AG04450 (cell line): ENCODE data around the gene TSKS. TPM values are rescaled to one million over a fixed set of nuclear protein-coding genes. Genes with fewer than 3 reads are reported as not detected.

Experiments used
- CTCF ChIA-PET: fragments of 300-600, 350-600 bp; formaldehyde crosslinking; extraction: SDS; loops from one replicate; lab custom pipeline; 2022; ENCODE audit warnings: antibody characterized with exemption, inconsistent platforms; lab: Charles Lee
- POLR2A ChIA-PET: fragments of 350-600 bp; formaldehyde crosslinking; extraction: SDS; loops from one replicate; lab custom pipeline; 2021; ENCODE audit warnings: antibody characterized with exemption, inconsistent platforms; lab: Yijun Ruan, JAX
- DNase-seq: peaks from one replicate; pipeline ENCODE4 v3.0.0-alpha.2; 2011; ENCODE audit warnings: low read depth, low spot score
- H3K27ac ChIP-seq: one replicate; pipeline ENCODE4 v1.5.1; 2012; ENCODE audit warnings: low read depth, low read length, control low read depth
- H3K27me3 ChIP-seq: one replicate; pipeline ENCODE4 v1.6.0; 2012; ENCODE audit warnings: low read length; ENCODE audit not compliant: control insufficient read depth, insufficient read depth
- H3K4me3 ChIP-seq: 2 replicates; pipeline ENCODE4 v1.5.1; 2011; ENCODE audit warnings: mild to moderate bottlenecking, low read depth, low read length, control low read depth
- H3K9me3 ChIP-seq: 2 replicates; pipeline ENCODE4 v1.5.1; 2012; ENCODE audit warnings: low read length; ENCODE audit not compliant: control insufficient read depth, insufficient read depth
- polyA plus RNA-seq: library from polyadenylated mRNA; depleted of rRNA; stranded (reverse); fragments of >200 nt; gene quantifications from 2 replicates; pipeline ENCODE4 v1.2.3, GENCODE V29; 2011
- TF ChIP-seq, protein P1 (sequence below): IDR thresholded peaks from 2 replicates; pipeline ENCODE4 v1.5.1; 2011; ENCODE audit warnings: low read depth, low read length, control low read depth, inconsistent platforms

TSKS gene
- polyA plus RNA-seq, 1 experiment = not detected

DNA sequence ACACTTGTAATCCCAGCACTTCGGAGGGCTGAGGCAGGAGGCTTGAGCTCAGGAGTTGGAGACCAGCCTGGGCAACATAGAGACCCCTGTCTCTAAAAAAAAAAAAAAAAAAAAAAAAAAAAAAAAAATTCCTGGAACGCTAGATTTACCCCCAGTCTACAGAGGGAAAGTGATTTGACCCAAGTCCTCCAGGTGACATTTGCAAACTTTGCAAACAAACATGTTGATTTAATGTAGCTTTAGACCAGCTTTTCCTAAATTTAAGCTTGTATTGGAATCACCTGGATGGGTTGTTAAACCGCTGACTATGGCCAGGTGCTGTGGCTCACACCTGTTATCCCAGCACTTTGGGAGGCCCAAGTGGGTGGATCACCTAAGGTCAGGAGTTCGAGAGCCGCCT lies 63.7 kb downstream of the TSKS start:
- no peak for DNase-seq
- Histone ChIP-seq H3K9me3 (no peaks in the 10 kb centered on the region), H3K4me3 (no peak overlapping the region), H3K27ac (no peak overlapping the region), H3K27me3 (no peaks in the 10 kb centered on the region)
- TF ChIP-seq, protein P1, sequence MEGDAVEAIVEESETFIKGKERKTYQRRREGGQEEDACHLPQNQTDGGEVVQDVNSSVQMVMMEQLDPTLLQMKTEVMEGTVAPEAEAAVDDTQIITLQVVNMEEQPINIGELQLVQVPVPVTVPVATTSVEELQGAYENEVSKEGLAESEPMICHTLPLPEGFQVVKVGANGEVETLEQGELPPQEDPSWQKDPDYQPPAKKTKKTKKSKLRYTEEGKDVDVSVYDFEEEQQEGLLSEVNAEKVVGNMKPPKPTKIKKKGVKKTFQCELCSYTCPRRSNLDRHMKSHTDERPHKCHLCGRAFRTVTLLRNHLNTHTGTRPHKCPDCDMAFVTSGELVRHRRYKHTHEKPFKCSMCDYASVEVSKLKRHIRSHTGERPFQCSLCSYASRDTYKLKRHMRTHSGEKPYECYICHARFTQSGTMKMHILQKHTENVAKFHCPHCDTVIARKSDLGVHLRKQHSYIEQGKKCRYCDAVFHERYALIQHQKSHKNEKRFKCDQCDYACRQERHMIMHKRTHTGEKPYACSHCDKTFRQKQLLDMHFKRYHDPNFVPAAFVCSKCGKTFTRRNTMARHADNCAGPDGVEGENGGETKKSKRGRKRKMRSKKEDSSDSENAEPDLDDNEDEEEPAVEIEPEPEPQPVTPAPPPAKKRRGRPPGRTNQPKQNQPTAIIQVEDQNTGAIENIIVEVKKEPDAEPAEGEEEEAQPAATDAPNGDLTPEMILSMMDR = no peak
- POLR2A ChIA-PET = interaction anchor here (0.6 to 0.7 kb wide), 2 partner anchors 86 to 366 kb away, joined by 3 to 6 read pairs; no protein-coding TSS in a partner anchor
- CTCF ChIA-PET = interaction anchor here (0.5 to 1.9 kb wide), 2 partner anchors 18 to 50 kb away, joined by 5 to 8 read pairs; no protein-coding TSS in a partner anchor

GRCh38 chr19:49696865-49697264 lies 66.2 kb downstream of the TSKS start:
- POLR2A ChIA-PET = no interaction called here
- no peak overlapping the region for H3K4me3 ChIP-seq
- CTCF ChIA-PET = interaction anchor here (0.7 kb wide), 1 partner anchor 16 kb away, joined by 3 read pairs; no protein-coding TSS in a partner anchor
- no peak overlapping the region for H3K27ac ChIP-seq
- no peak for DNase-seq
- no peaks in the 10 kb centered on the region for H3K27me3 ChIP-seq
- TF ChIP-seq, protein P1 = no peak
- no peaks in the 10 kb centered on the region for H3K9me3 ChIP-seq

- POLR2A ChIA-PET = no interaction called here
- Histone ChIP-seq H3K27me3 (no peaks in the 10 kb centered on the region), H3K4me3 (no peak overlapping the region), H3K9me3 (no peaks in the 10 kb centered on the region), H3K27ac (no peak overlapping the region)
- TF ChIP-seq, protein P1 = no peak
- no peak for DNase-seq
- CTCF ChIA-PET = no interaction called here
Measured at GRCh38 chr19:49696115-49696514, 67.0 kb downstream of the TSKS start.

DNA sequence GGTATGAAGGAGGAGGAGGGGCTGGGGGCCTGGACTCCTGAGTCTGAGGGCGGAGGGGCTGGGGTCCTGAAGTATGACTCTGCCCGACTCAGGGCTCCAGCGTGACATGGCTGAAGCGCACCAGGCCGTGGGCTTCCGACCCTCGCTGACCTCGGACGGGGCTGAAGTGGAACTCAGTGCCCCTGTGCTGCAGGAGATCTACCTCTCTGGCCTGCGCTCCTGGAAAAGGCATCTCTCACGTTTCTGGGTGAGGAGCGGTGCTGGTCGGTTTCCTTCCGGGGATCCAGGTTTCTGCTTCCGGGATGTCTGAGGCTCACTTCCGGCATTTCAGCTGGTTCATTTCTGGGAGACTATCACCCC lies 71.0 kb downstream of the TSKS start:
- Histone ChIP-seq H3K27ac (no peak overlapping the region), H3K4me3 (peak overlapping the region; percentile 73), H3K9me3 (no peaks in the 10 kb centered on the region; the same call in 1 of the 2 replicates), H3K27me3 (no peaks in the 10 kb centered on the region)
- TF ChIP-seq, protein P1 = no peak
- CTCF ChIA-PET = no interaction called here
- DNase-seq = no peak
- POLR2A ChIA-PET = no interaction called here

DNA sequence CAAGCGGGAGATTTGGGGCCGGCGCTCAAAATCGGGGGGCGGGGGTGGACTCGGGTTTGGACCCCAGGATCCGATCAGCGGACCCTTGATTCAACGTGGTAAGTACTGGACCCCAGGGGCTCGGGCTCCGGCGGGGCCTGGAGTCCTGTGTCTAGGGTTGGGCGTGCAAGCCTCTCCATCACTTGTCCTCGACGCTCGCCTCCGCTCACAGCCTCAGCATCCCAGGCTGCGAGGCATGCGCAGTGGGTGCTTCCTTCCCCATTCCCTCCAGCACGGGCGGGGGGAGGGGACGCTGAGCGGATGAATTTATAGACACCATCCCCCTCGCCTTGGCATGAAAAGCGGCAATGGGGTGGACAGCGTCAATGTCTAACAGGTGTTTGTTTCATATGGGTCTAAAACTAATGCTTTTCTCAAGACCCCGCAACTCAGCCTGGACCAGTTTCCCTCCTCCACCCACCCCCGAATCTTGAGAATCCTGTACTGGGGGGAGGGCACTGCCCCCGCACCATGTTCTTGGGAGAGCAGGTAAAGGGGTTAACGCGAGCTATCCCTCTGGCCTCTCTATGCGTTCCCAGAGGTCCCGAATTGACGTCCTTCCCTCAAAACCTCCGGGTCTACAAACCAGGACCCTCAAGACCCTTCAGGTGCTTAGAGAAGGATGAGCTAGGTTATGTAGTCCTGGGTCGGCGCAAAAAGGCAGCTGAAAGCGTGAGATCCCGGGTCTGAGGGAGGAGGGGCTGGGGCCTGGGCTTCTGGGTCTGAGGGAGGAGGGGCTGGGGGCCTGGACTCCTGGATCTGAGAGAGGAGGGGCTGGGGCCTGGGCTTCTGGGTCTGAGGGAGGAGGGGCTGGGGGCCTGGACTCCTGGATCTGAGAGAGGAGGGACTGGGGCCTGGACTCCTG lies 71.6 kb downstream of the TSKS start:
- Histone ChIP-seq H3K27me3 (no peaks in the 10 kb centered on the region), H3K9me3 (no peaks in the 10 kb centered on the region; the same call in 1 of the 2 replicates), H3K27ac (peak overlapping the region; percentile 21), H3K4me3 (peak overlapping the region; percentile 73)
- TF ChIP-seq, protein P1 = no peak
- POLR2A ChIA-PET = interaction anchor here (0.8 to 3.3 kb wide), 3 partner anchors 15 to 117 kb away, joined by 4 to 9 read pairs (median 6); partner anchors contain the start of gene PRMT1
- no peak for DNase-seq
- CTCF ChIA-PET = interaction anchor here (3.0 kb wide), 1 partner anchor 11 kb away, joined by 14 read pairs; no protein-coding TSS in a partner anchor
